Measurements from ENCODE around the gene ATAD1.

The ATAD1 gene

DNA sequence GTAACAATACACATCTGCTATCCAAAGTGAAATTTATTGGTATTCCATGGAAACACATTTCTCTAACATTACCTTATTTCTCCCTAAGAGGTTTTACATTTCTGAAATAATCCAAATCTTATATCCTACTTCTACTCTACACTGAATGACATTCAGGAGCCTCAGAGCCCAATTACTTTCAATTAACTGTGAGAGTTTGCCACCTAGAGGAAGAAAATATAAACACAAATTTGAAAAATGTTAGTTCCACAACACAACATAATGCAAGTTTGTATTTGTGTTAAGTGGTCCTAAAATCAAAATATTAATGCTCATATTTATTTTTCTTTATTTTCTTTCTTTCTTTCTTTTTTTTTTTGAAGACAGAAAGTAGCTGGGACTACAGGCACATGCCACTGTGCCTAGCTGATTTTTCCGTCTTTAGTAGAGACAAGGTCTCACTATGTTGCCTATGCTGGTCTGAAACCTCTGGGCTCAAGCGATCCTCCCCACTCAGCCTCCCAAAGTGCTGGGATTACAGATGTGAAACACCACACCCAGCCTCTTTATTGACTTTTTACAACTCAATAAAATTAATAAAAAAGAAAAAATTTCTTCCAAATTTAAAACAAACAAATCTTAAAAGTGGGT lies 46.0 kb downstream of the ATAD1 start:
- H3K4me3 ChIP-seq (ENCODE audit: low read length) = no peak overlapping the region
- peaks cover 49% of the 10 kb centered on the region for H3K36me3 ChIP-seq (ENCODE audit: insufficient read depth, low read length)
- H3K27me3 ChIP-seq (ENCODE audit: insufficient read depth, low read length) = no peaks in the 10 kb centered on the region
- H3K4me1 ChIP-seq (ENCODE audit: insufficient read depth, low read length) = no peaks in the 10 kb centered on the region
- H2AFZ ChIP-seq (ENCODE audit: low read depth, low read length) = no peak overlapping the region
- no peaks in the 10 kb centered on the region for H3K9me3 ChIP-seq (ENCODE audit: low read length)

GRCh38 chr10:87767253-87767652 lies 50.8 kb downstream of the ATAD1 start:
- Histone ChIP-seq H3K27me3 (ENCODE audit: insufficient read depth, low read length) (no peaks in the 10 kb centered on the region), H3K9me3 (ENCODE audit: low read length) (no peaks in the 10 kb centered on the region), H3K4me1 (ENCODE audit: insufficient read depth, low read length) (no peaks in the 10 kb centered on the region), H3K4me3 (ENCODE audit: low read length) (no peak overlapping the region), H3K36me3 (ENCODE audit: insufficient read depth, low read length) (peaks cover 52% of the 10 kb centered on the region), H2AFZ (ENCODE audit: low read depth, low read length) (no peak overlapping the region)

DNA sequence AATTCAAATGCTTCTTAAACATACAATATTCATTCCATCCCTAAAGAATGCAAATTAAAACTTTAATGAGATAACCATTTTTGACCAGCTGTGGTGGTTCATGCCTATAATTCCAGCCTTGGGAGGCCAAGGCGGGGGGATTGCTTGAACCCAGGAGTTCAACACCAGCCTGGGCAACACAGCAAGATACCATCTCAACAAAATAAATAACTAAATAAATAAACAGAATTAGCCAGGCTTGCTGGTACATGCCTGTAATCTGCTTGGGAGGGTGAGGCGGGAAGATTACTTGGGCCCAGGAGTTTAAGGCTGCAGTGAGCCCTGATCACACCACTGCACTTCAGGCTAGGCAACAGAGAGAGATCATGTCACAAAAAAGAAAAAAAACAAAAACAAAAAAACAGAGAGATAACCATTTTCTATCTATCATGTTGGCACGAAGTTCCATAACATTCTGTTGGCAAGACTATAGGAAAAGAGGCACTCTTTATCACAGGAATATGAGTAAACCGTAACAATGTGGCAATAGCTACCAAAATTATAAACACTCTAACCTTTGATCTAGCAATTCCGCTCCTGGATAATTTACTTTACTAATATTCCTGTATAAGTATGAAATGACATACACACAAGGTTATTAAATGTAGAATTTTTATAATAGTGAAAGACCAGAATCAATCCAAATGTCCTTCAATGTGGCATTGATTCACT lies 52.2 kb downstream of the ATAD1 start:
- H3K36me3 ChIP-seq (ENCODE audit: insufficient read depth, low read length) = peaks cover 55% of the 10 kb centered on the region
- H2AFZ ChIP-seq (ENCODE audit: low read depth, low read length) = no peak overlapping the region
- no peaks in the 10 kb centered on the region for H3K27me3 ChIP-seq (ENCODE audit: insufficient read depth, low read length)
- no peaks in the 10 kb centered on the region for H3K4me1 ChIP-seq (ENCODE audit: insufficient read depth, low read length)
- H3K4me3 ChIP-seq (ENCODE audit: low read length) = no peak overlapping the region
- no peaks in the 10 kb centered on the region for H3K9me3 ChIP-seq (ENCODE audit: low read length)

DNA sequence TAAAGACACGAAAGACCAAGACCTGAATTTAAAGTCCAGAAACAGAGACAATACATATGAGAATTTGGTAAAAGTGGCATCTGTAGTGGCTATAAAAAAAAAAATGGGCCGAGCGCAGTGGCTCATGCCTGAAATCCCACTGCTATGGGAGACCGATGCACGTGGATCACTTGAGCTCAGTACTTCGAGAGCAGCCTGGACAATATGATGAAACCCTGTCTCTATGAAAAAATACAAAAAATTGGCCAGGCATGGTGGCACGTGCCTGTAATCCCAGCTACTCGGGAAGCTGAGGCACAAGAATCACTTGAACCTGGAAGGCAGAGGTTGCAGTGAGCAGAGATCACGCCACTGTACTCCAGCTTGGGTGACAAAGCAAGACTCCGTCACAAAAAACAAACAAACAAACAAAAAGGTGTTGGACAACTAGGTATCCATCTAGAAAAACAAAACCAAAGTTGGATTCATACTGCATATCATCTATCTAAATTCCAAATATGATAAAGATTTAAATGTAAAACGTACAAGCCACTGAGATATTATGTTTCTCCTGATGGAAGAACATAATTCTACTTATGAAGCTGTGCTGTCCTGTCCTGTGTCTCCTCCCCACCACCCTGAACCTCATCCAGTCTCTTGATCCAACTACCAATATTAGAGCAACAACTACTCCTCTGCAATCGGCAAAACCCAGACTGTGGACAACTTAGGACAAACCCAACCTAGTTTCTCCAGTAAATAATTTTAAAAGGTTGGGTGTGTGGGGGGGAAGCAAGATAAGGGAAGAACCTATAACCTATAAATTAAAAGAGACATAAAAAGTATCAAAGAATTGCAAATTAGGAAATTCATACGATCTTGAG lies 53.7 kb downstream of the ATAD1 start:
- H3K27me3 ChIP-seq (ENCODE audit: insufficient read depth, low read length) = no peaks in the 10 kb centered on the region

DNA sequence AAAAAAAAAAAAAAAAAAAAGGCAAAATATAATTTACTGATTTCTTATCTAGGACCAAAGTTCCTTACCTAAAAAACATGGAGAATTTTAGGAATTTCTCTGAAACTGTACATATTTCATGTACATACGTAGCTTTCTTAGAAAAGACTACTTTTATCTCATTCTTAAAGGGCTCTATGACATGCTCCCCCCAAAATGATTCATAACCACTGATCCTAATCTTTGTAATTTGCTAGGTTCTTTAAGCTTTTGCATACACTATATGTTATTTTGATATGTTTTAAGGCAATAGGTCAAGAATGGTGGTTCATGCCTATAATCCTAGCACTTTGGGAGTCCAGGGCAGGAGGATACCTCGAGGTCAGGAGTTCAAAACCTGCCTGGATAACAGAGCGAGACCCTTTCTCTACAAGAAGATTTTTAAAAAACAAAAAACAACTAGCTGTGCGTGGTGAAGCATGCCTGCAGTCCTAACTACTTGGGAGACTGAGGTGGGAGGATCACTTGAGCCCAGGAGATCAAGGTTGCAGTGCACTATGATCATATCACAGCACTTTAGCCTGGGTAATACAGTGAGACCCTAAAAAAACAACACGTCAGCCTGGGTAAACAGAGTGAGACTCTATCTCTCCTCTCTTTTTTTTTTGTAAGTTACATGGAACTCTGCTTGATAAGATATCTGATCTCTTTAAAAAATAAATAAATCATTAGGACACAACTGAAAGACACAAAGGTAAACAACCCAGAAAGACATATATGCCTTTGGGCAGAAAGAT lies 54.8 kb downstream of the ATAD1 start:
- H3K27me3 ChIP-seq (ENCODE audit: insufficient read depth, low read length) = no peaks in the 10 kb centered on the region
- H2AFZ ChIP-seq (ENCODE audit: low read depth, low read length) = no peak overlapping the region
- H3K36me3 ChIP-seq (ENCODE audit: insufficient read depth, low read length) = peaks cover 52% of the 10 kb centered on the region
- H3K9me3 ChIP-seq (ENCODE audit: low read length) = no peaks in the 10 kb centered on the region
- H3K4me3 ChIP-seq (ENCODE audit: low read length) = no peak overlapping the region
- no peaks in the 10 kb centered on the region for H3K4me1 ChIP-seq (ENCODE audit: insufficient read depth, low read length)

More for the DNA sequence above, 53.7 kb downstream of the ATAD1 start:
- H3K4me1 ChIP-seq (ENCODE audit: insufficient read depth, low read length) = no peaks in the 10 kb centered on the region
- H3K4me3 ChIP-seq (ENCODE audit: low read length) = no peak overlapping the region
- no peaks in the 10 kb centered on the region for H3K9me3 ChIP-seq (ENCODE audit: low read length)
- H3K36me3 ChIP-seq (ENCODE audit: insufficient read depth, low read length) = peaks cover 56% of the 10 kb centered on the region
- H2AFZ ChIP-seq (ENCODE audit: low read depth, low read length) = no peak overlapping the region

DNA sequence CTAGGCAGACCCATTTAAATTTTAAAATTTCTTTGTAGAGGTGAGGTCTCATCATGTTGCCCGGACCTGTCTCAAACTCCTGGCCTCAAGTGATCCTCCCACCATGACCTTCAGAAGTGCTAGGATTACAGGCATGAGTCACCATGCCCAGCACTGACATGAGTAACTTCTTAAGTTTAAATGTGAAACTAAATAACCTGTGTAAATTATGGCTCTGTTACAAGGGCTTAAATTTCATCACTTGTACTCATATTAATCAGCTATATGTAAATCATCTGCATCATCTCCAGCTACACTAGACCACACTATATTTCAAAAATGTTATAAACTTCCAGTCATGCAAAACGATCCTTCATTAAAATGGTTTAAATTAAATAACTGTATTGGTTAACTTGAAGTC lies 56.1 kb downstream of the ATAD1 start:
- H3K4me1 ChIP-seq (ENCODE audit: insufficient read depth, low read length) = no peaks in the 10 kb centered on the region

DNA sequence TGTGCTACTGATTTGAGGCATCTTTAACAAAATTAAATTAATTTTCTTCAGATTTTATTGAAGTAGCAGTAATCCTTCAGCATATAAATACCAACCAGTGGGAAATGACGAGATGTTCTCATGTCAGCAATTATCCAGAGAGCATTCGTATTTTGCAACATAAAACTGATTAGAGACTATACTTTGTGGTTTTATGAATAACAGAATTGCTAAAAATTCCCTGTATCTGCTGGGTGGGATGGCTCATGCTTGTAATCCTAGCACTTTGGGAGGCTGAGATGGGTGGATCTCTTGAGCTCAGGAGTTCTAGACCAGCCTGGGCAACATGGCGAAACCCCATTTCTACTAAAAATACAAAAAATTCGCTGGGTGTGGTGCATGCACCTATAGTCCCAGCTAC lies 56.9 kb downstream of the ATAD1 start:
- Histone ChIP-seq H3K36me3 (ENCODE audit: insufficient read depth, low read length) (peaks cover 46% of the 10 kb centered on the region), H3K27me3 (ENCODE audit: insufficient read depth, low read length) (no peaks in the 10 kb centered on the region), H3K4me1 (ENCODE audit: insufficient read depth, low read length) (no peaks in the 10 kb centered on the region), H2AFZ (ENCODE audit: low read depth, low read length) (no peak overlapping the region), H3K4me3 (ENCODE audit: low read length) (no peak overlapping the region), H3K9me3 (ENCODE audit: low read length) (no peaks in the 10 kb centered on the region)

More for the DNA sequence above, 56.1 kb downstream of the ATAD1 start:
- Histone ChIP-seq H3K9me3 (ENCODE audit: low read length) (no peaks in the 10 kb centered on the region), H3K27me3 (ENCODE audit: insufficient read depth, low read length) (no peaks in the 10 kb centered on the region), H3K4me3 (ENCODE audit: low read length) (no peak overlapping the region), H3K36me3 (ENCODE audit: insufficient read depth, low read length) (peaks cover 45% of the 10 kb centered on the region), H2AFZ (ENCODE audit: low read depth, low read length) (no peak overlapping the region)

- Histone ChIP-seq H2AFZ (ENCODE audit: low read depth, low read length) (no peak overlapping the region), H3K27me3 (ENCODE audit: insufficient read depth, low read length) (no peaks in the 10 kb centered on the region), H3K36me3 (ENCODE audit: insufficient read depth, low read length) (peaks cover 48% of the 10 kb centered on the region), H3K4me3 (ENCODE audit: low read length) (no peak overlapping the region), H3K9me3 (ENCODE audit: low read length) (no peaks in the 10 kb centered on the region), H3K4me1 (ENCODE audit: insufficient read depth, low read length) (no peaks in the 10 kb centered on the region)
These were observed 57.7 kb downstream of the ATAD1 start for GRCh38 chr10:87760195-87760905.

- H3K4me3 ChIP-seq (ENCODE audit: low read length) = no peak overlapping the region
- H2AFZ ChIP-seq (ENCODE audit: low read depth, low read length) = no peak overlapping the region
- peaks cover 49% of the 10 kb centered on the region for H3K36me3 ChIP-seq (ENCODE audit: insufficient read depth, low read length)
- H3K9me3 ChIP-seq (ENCODE audit: low read length) = no peaks in the 10 kb centered on the region
- no peaks in the 10 kb centered on the region for H3K4me1 ChIP-seq (ENCODE audit: insufficient read depth, low read length)
- no peaks in the 10 kb centered on the region for H3K27me3 ChIP-seq (ENCODE audit: insufficient read depth, low read length)
These were observed 58.5 kb downstream of the ATAD1 start for GRCh38 chr10:87759551-87759950.

DNA sequence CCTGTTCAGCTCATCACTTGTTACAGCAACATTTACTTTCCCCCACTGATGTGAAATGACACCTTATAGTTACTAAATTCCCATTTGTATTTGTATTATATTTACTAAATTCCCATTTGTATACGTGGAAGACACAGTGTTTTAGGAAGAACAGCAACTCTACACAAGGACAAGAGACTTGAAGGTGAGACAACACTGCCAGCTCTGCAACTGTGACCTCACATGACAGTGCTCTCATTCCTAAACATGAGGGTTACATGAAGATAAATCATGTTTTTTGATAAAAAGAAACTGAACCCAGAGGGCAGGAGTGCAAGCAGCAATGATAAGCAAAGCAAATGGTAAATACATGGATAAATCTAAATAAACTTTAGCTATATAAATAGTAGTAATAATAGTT lies 60.3 kb downstream of the ATAD1 start:
- peaks cover 57% of the 10 kb centered on the region for H3K36me3 ChIP-seq (ENCODE audit: insufficient read depth, low read length)
- H2AFZ ChIP-seq (ENCODE audit: low read depth, low read length) = no peak overlapping the region
- no peak overlapping the region for H3K4me3 ChIP-seq (ENCODE audit: low read length)
- H3K27me3 ChIP-seq (ENCODE audit: insufficient read depth, low read length) = no peaks in the 10 kb centered on the region
- no peaks in the 10 kb centered on the region for H3K4me1 ChIP-seq (ENCODE audit: insufficient read depth, low read length)
- no peaks in the 10 kb centered on the region for H3K9me3 ChIP-seq (ENCODE audit: low read length)

DNA sequence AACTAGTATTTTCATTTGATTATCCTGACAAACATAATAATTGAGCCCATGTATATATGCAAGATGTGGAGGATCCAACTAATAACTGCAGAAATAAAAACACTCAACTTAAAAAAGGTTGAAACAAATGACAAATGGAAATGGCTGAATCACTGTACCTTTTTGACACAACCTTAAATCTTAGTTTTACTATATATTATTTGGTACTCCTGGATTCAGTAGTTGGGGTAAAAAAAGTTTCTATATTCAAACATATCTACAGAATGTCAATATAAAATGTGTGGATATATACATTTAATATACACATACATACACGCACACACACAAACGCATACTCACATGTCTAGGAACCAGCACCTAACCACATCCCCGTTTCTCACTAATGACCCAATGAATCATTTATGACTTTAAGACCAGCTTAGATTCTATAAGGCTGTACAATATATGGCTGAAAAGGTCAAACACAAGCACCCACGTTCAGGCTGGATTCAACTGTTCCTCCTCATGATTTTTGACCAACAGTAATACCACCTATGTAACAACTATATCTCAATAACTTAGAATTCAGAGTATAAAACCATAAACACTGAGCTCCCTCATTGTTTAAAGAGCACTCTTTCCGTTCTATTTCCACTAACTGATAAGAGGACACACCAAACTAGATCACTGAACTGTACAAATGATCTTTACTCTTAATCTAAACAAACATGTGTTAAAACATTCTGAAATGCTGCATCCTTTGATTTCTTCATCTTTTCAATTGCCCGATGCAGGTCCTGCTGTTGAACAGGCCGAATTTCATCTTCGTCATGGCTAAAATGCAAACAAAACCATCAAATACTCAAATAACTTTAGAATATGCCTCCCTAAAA lies 63.8 kb downstream of the ATAD1 start:
- Histone ChIP-seq H3K27me3 (ENCODE audit: insufficient read depth, low read length) (no peaks in the 10 kb centered on the region), H3K9me3 (ENCODE audit: low read length) (no peaks in the 10 kb centered on the region), H3K36me3 (ENCODE audit: insufficient read depth, low read length) (peaks cover 44% of the 10 kb centered on the region), H2AFZ (ENCODE audit: low read depth, low read length) (no peak overlapping the region), H3K4me3 (ENCODE audit: low read length) (no peak overlapping the region), H3K4me1 (ENCODE audit: insufficient read depth, low read length) (no peaks in the 10 kb centered on the region)

All from neuron (in vitro differentiated cells).